K562 (cell line): Measurements from ENCODE around the gene SGSH. TPM values are rescaled to one million over a fixed set of nuclear protein-coding genes. Genes with fewer than 3 reads are reported as not detected.

Experiments used
- FOXK1 ChIP-seq: sonication (generic); formaldehyde crosslinking; IDR thresholded peaks from 2 replicates; pipeline ENCODE4 v1.8.0; 2022; ENCODE audit warnings: missing genetic modification reagents, mild to moderate bottlenecking, borderline replicate concordance
- NR4A1 ChIP-seq, 2 experiments: fragments of 250-450 bp in 1 of 2; fragments of 450-650 bp in 1 of 2; sonication (Bioruptor Pico) in 1 of 2; IDR thresholded peaks; 2 replicates each; pipeline versions ENCODE4 v1.4.0 to v1.6.1; 2016 to 2020; ENCODE audit warnings: mild to moderate bottlenecking in 2 of 2, missing compliant biosample characterization in 1 of 2, missing genetic modification characterization in 1 of 2, moderate library complexity in 1 of 2
- PHB2 ChIP-seq: fragments of 450-650 bp; IDR thresholded peaks from 2 replicates; pipeline ENCODE4 v1.6.1; 2017; ENCODE audit warnings: low read depth
- POLR2A ChIP-seq: fragments of 450-650 bp; conservative IDR thresholded peaks from 2 replicates; pipeline ENCODE4 v1.6.1; 2016
- RUNX1 ChIP-seq: sonication (generic); IDR thresholded peaks from 2 replicates; pipeline ENCODE4 v1.6.1; 2016; ENCODE audit warnings: antibody characterized with exemption, low read depth
- TARDBP ChIP-seq: fragments of 450-650 bp; IDR thresholded peaks from 2 replicates; pipeline ENCODE4 v1.6.1; 2016
- ZC3H8 ChIP-seq: fragments of 450-650 bp; IDR thresholded peaks from 2 replicates; pipeline ENCODE4 v1.6.1; 2017
- ZNF263 ChIP-seq: sonication (generic); formaldehyde crosslinking; IDR thresholded peaks from 2 replicates; pipeline ENCODE4 v1.8.0; 2022; ENCODE audit warnings: mild to moderate bottlenecking, missing genetic modification reagents, borderline replicate concordance
- ZNF431 ChIP-seq: sonication (generic); formaldehyde crosslinking; IDR thresholded peaks from 2 replicates; pipeline ENCODE4 v1.8.0; 2022; ENCODE audit warnings: mild to moderate bottlenecking, missing genetic modification reagents
- polyA plus RNA-seq, 8 experiments: library from polyadenylated mRNA; depleted of rRNA in 4 of 8; stranded (reverse) in 5 of 8; unstranded in 3 of 8; fragments of >200 nt; fragmentation: Nextera tagmentation in 2 of 8; fragmentation: Illumina TruSeq in 1 of 8; extraction: Ambion mirVana in 2 of 8; extraction: Trizol in 1 of 8; gene quantifications; 2 replicates each; pipeline versions ENCODE4 v1.2.1 to v1.2.3, GENCODE V29; 2011 to 2014; ENCODE audit warnings: inconsistent platforms in 1 of 8, missing spikeins in 1 of 8
- total RNA-seq, 7 experiments: library from RNA; depleted of rRNA in 6 of 7; stranded (reverse); fragments of >200 nt in 6 of 7; fragmentation: Illumina TruSeq in 2 of 7; extraction: Trizol in 2 of 7; gene quantifications; 2 replicates each; pipeline versions ENCODE4 v1.2.1 to v1.2.3, GENCODE V29; 2011 to 2021; ENCODE audit warnings: low replicate concordance in 1 of 7
- TF ChIP-seq, protein P1 (sequence below), 2 experiments: fragments of 450-650 bp in 1 of 2; sonication (generic) in 1 of 2; formaldehyde crosslinking in 1 of 2; IDR thresholded peaks in 1 of 2; conservative IDR thresholded peaks in 1 of 2; 2 replicates each; pipeline versions ENCODE4 v1.6.1 to v1.8.1; 2016 to 2023; ENCODE audit warnings: mild to moderate bottlenecking in 2 of 2, moderate library complexity in 2 of 2, inconsistent platforms in 1 of 2, missing genetic modification reagents in 1 of 2
- TF ChIP-seq, protein P2 (sequence below): IDR thresholded peaks from 2 replicates; pipeline ENCODE4 v1.6.1; 2011; ENCODE audit not compliant: insufficient read length; ENCODE audit errors: extremely low read depth
- TF ChIP-seq, protein P3 (sequence below): fragments of 250-450 bp; sonication (Bioruptor Pico); IDR thresholded peaks from 2 replicates; pipeline ENCODE4 v1.9.0; 2021; ENCODE audit warnings: mild to moderate bottlenecking, inconsistent platforms
- TF ChIP-seq, protein P4 (sequence below), 2 experiments: fragments of 450-650 bp; IDR thresholded peaks; 2 replicates each; pipeline ENCODE4 v1.6.1; 2016
- TF ChIP-seq, protein P5 (sequence below): sonication (generic); formaldehyde crosslinking; IDR thresholded peaks from 2 replicates; pipeline ENCODE4 v1.8.0; 2022; ENCODE audit warnings: missing genetic modification reagents, mild to moderate bottlenecking, moderate library complexity, borderline replicate concordance
- TF ChIP-seq, protein P6 (sequence below): fragments of 250-450 bp; sonication (Bioruptor Pico); IDR thresholded peaks from 2 replicates; pipeline ENCODE4 v1.5.0; 2021; ENCODE audit warnings: mild to moderate bottlenecking, borderline replicate concordance
- TF ChIP-seq, protein P7 (sequence below): fragments of 450-650 bp; IDR thresholded peaks from 2 replicates; pipeline ENCODE4 v1.6.1; 2016; ENCODE audit warnings: borderline replicate concordance

SGSH gene
- total and polyA plus RNA-seq, 9 of the 15 experiments (the other 6 are each of a cell fraction or from before 2014, with no cell fraction given) = 0.25 to 15.7 (median 4.9) TPM

DNA sequence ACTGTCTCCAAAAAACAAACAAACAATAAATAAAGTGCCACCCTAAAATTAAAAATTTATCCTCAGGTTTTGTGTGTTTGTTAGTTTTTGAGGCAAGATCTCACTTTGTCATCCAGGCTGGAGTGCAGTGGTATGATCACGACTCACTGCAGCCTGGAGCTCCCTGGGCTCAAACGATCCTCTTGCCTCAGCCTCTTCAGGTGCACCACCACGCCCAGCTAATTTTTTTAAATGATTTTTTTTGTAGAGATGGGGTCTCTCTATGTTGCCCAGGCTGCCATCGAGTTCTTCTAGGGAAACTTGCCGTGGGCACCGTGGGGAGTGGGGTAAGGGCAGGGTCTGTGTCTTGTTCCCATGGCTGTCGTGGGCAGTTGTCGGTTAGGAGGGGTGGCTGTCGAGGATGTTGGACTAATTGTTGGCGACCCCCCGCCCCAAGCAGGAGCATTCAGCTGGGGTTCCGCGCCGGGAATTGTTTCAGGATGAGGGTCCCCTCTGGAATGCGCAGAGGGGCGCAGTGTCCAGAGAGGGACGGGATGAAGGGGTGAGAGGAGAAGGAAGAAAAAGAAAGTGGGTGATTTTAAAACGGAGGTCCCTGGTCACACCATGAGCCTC, 39.4 kb upstream of the SGSH start (continued):
- TF ChIP-seq, protein P1, sequence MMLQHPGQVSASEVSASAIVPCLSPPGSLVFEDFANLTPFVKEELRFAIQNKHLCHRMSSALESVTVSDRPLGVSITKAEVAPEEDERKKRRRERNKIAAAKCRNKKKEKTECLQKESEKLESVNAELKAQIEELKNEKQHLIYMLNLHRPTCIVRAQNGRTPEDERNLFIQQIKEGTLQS (IDR thresholded peaks at IDR 0.05) = no peak
- TF ChIP-seq, protein P1 (CRISPR knock-in tag; conservative IDR thresholded peaks at IDR 0.05) = no peak
- TF ChIP-seq, protein P2, sequence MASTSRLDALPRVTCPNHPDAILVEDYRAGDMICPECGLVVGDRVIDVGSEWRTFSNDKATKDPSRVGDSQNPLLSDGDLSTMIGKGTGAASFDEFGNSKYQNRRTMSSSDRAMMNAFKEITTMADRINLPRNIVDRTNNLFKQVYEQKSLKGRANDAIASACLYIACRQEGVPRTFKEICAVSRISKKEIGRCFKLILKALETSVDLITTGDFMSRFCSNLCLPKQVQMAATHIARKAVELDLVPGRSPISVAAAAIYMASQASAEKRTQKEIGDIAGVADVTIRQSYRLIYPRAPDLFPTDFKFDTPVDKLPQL = no peak
- TF ChIP-seq, protein P3, sequence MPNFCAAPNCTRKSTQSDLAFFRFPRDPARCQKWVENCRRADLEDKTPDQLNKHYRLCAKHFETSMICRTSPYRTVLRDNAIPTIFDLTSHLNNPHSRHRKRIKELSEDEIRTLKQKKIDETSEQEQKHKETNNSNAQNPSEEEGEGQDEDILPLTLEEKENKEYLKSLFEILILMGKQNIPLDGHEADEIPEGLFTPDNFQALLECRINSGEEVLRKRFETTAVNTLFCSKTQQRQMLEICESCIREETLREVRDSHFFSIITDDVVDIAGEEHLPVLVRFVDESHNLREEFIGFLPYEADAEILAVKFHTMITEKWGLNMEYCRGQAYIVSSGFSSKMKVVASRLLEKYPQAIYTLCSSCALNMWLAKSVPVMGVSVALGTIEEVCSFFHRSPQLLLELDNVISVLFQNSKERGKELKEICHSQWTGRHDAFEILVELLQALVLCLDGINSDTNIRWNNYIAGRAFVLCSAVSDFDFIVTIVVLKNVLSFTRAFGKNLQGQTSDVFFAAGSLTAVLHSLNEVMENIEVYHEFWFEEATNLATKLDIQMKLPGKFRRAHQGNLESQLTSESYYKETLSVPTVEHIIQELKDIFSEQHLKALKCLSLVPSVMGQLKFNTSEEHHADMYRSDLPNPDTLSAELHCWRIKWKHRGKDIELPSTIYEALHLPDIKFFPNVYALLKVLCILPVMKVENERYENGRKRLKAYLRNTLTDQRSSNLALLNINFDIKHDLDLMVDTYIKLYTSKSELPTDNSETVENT = no peak
- TF ChIP-seq, protein P4, sequence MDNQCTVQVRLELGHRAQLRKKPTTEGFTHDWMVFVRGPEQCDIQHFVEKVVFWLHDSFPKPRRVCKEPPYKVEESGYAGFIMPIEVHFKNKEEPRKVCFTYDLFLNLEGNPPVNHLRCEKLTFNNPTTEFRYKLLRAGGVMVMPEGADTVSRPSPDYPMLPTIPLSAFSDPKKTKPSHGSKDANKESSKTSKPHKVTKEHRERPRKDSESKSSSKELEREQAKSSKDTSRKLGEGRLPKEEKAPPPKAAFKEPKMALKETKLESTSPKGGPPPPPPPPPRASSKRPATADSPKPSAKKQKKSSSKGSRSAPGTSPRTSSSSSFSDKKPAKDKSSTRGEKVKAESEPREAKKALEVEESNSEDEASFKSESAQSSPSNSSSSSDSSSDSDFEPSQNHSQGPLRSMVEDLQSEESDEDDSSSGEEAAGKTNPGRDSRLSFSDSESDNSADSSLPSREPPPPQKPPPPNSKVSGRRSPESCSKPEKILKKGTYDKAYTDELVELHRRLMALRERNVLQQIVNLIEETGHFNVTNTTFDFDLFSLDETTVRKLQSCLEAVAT (IDR thresholded peaks at IDR 0.05) = peak in 1 of 2 experiments; percentile 5; a peak in 1 of 4 replicates
- TF ChIP-seq RUNX1 (no peak), NR4A1 (CRISPR knock-in tag; IDR thresholded peaks at IDR 0.05) (no peak), NR4A1 (tag; IDR thresholded peaks at IDR 0.05) (no peak), TARDBP (no peak), ZNF431 (CRISPR knock-in tag) (no peak), ZNF263 (no peak), POLR2A (peak; percentile 61), FOXK1 (CRISPR knock-in tag) (no peak), ZC3H8 (no peak), PHB2 (no peak)
- TF ChIP-seq, protein P5, sequence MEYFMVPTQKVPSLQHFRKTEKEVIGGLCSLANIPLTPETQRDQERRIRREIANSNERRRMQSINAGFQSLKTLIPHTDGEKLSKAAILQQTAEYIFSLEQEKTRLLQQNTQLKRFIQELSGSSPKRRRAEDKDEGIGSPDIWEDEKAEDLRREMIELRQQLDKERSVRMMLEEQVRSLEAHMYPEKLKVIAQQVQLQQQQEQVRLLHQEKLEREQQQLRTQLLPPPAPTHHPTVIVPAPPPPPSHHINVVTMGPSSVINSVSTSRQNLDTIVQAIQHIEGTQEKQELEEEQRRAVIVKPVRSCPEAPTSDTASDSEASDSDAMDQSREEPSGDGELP (CRISPR knock-in tag) = peak; percentile 55; the same call in 1 of the 2 replicates
- TF ChIP-seq, protein P6, sequence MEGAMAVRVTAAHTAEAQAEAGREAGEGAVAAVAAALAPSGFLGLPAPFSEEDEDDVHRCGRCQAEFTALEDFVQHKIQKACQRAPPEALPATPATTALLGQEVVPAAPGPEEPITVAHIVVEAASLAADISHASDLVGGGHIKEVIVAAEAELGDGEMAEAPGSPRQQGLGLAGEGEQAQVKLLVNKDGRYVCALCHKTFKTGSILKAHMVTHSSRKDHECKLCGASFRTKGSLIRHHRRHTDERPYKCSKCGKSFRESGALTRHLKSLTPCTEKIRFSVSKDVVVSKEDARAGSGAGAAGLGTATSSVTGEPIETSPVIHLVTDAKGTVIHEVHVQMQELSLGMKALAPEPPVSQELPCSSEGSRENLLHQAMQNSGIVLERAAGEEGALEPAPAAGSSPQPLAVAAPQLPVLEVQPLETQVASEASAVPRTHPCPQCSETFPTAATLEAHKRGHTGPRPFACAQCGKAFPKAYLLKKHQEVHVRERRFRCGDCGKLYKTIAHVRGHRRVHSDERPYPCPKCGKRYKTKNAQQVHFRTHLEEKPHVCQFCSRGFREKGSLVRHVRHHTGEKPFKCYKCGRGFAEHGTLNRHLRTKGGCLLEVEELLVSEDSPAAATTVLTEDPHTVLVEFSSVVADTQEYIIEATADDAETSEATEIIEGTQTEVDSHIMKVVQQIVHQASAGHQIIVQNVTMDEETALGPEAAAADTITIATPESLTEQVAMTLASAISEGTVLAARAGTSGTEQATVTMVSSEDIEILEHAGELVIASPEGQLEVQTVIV (CRISPR knock-in tag) = no peak
- TF ChIP-seq, protein P7, sequence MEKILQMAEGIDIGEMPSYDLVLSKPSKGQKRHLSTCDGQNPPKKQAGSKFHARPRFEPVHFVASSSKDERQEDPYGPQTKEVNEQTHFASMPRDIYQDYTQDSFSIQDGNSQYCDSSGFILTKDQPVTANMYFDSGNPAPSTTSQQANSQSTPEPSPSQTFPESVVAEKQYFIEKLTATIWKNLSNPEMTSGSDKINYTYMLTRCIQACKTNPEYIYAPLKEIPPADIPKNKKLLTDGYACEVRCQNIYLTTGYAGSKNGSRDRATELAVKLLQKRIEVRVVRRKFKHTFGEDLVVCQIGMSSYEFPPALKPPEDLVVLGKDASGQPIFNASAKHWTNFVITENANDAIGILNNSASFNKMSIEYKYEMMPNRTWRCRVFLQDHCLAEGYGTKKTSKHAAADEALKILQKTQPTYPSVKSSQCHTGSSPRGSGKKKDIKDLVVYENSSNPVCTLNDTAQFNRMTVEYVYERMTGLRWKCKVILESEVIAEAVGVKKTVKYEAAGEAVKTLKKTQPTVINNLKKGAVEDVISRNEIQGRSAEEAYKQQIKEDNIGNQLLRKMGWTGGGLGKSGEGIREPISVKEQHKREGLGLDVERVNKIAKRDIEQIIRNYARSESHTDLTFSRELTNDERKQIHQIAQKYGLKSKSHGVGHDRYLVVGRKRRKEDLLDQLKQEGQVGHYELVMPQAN = no peak
